ENCODE results near the gene SNN. TPM values are rescaled to one million over a fixed set of nuclear protein-coding genes. Genes with fewer than 3 reads are reported as not detected.

Gene SNN
- polyA plus RNA-seq, 3 donors from 2014 or later: 2.4 to 11.1 (median 4.9) TPM

- Mint-ChIP-seq H3K4me1 (peaks cover 37 to 56% of the 10 kb centered on the region in 2 donors), H3K4me3 (peak overlapping the region in 1 of 5 donors; percentile 13), H3K27ac (peak overlapping the region in 2 of 6 donors; percentile 19 to 53), H3K27me3 (ENCODE audit: low read depth in 3 of 3) (peaks cover 0 to 4% (median 3%) of the 10 kb centered on the region in 3 donors), H3K36me3 (peaks cover 18 to 53% (median 28%) of the 10 kb centered on the region in 3 donors), H3K9me3 (no peaks in the 10 kb centered on the region)
- no peak for DNase-seq
Observed at GRCh38 chr16:11697319-11697718, 29.1 kb downstream of the SNN start.

- peaks cover 0 to 4% (median 3%) of the 10 kb centered on the region in 3 donors for H3K27me3 Mint-ChIP-seq (ENCODE audit: low read depth in 3 of 3)
- H3K9me3 Mint-ChIP-seq: no peaks in the 10 kb centered on the region
- H3K4me3 Mint-ChIP-seq: peak overlapping the region in 4 of 5 donors; percentile 25 to 39 (median 28)
- peaks cover 18 to 50% (median 25%) of the 10 kb centered on the region in 3 donors for H3K36me3 Mint-ChIP-seq
- peaks cover 36 to 60% of the 10 kb centered on the region in 2 donors for H3K4me1 Mint-ChIP-seq
- peak; percentile 48 to 60 (median 54) for DNase-seq
- H3K27ac Mint-ChIP-seq: peak overlapping the region in 5 of 6 donors; percentile 19 to 83 (median 49)
Observed at GRCh38 chr16:11698271-11698689, 30.0 kb downstream of the SNN start.

- peak overlapping the region in 3 of 6 donors; percentile 22 to 49 (median 42) for H3K27ac Mint-ChIP-seq
- H3K9me3 Mint-ChIP-seq: no peaks in the 10 kb centered on the region
- no peak for DNase-seq
- H3K27me3 Mint-ChIP-seq (ENCODE audit: low read depth in 3 of 3): peaks cover 0 to 4% (median 3%) of the 10 kb centered on the region in 3 donors
- H3K36me3 Mint-ChIP-seq: peaks cover 18 to 53% (median 25%) of the 10 kb centered on the region in 3 donors
- no peak overlapping the region for H3K4me3 Mint-ChIP-seq
- H3K4me1 Mint-ChIP-seq: peaks cover 36 to 64% of the 10 kb centered on the region in 2 donors
Observed at GRCh38 chr16:11699234-11699894, 31.1 kb downstream of the SNN start.

- Mint-ChIP-seq H3K36me3 (peaks cover 18 to 49% (median 22%) of the 10 kb centered on the region in 3 donors), H3K9me3 (no peaks in the 10 kb centered on the region), H3K27ac (peak overlapping the region in 2 of 6 donors; percentile 22 to 26), H3K27me3 (ENCODE audit: low read depth in 3 of 3) (peaks cover 0 to 4% (median 3%) of the 10 kb centered on the region in 3 donors), H3K4me1 (peaks cover 33 to 63% of the 10 kb centered on the region in 2 donors), H3K4me3 (no peak overlapping the region)
- no peak for DNase-seq
Observed at GRCh38 chr16:11700264-11701029, 32.2 kb downstream of the SNN start.

GRCh38 chr16:11705311-11706025 is 37.2 kb downstream of the SNN start:
- no peak for DNase-seq
- Mint-ChIP-seq H3K4me1 (peaks cover 6 to 24% of the 10 kb centered on the region in 2 donors), H3K27ac (no peak overlapping the region), H3K4me3 (no peak overlapping the region), H3K9me3 (no peaks in the 10 kb centered on the region), H3K36me3 (peaks cover 0 to 17% (median 7%) of the 10 kb centered on the region in 3 donors), H3K27me3 (ENCODE audit: low read depth in 3 of 3) (peaks cover 0 to 3% (median 0%) of the 10 kb centered on the region in 3 donors)

DNA sequence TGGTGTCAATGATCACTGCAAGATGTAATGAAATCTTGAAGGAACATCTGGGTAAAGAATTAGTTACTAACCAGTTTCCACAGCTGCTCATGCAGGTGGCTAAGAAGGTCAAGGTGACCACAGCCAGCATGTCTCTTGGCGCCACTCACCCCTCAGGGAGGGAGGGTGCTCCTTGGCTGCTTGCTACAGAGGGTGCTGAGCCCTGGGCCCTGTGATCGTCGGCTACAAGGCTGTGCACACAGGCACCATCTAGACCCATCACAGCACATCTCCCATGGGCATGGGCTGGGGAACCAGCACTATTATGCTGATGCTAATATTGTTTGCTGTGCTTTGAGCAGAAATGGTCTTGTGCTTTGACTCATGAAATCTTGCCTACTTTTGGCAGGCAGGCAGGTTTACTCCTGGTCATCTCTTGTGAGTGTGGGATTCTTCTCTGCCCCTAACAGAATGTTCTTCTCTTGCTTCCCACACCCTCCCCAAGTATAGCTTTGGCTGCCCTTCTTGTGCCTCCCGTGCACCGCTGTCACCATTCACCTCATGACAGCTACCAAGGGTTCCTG is 38.0 kb downstream of the SNN start:
- Mint-ChIP-seq H3K27me3 (ENCODE audit: low read depth in 3 of 3) (peaks cover 0 to 5% (median 0%) of the 10 kb centered on the region in 3 donors), H3K4me3 (no peak overlapping the region), H3K4me1 (peaks cover 2 to 20% of the 10 kb centered on the region in 2 donors), H3K27ac (no peak overlapping the region), H3K9me3 (no peaks in the 10 kb centered on the region), H3K36me3 (peaks cover under 1 to 17% (median 7%) of the 10 kb centered on the region in 3 donors)
- no peak for DNase-seq

DNA sequence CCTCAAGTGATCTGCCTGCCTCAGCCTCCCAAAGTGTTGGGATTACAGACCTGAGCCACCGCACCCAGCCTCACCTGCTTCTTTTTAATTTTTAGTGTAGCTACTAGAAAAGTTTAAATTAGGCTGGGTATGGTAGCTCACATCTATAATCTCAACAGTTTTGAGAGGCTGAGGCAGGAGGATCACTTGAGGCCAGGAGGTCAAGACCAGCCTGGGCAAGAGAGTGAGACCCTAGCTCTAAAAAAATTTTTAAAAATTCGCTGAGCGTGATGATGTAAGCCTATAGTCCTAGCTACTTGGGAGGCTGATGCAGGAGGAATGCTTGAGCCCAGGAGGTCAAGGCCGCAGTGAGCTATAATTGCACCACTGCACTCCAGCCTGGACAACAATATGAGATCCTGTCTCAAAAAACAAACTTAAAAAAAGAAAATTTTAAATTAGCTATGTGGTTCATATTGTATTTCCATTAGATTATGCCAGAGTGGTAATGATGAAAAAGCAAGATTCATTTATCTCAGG is 39.5 kb downstream of the SNN start:
- DNase-seq: no peak
- Mint-ChIP-seq H3K27me3 (ENCODE audit: low read depth in 3 of 3) (peaks cover 0 to 5% (median 0%) of the 10 kb centered on the region in 3 donors), H3K9me3 (no peaks in the 10 kb centered on the region), H3K27ac (no peak overlapping the region), H3K4me1 (peaks cover 2 to 24% of the 10 kb centered on the region in 2 donors), H3K4me3 (no peak overlapping the region), H3K36me3 (peaks cover 7 to 21% (median 8%) of the 10 kb centered on the region in 3 donors)

- Mint-ChIP-seq H3K4me3 (no peak overlapping the region), H3K27me3 (ENCODE audit: low read depth in 3 of 3) (peaks cover 0 to 5% (median 0%) of the 10 kb centered on the region in 3 donors), H3K27ac (no peak overlapping the region), H3K4me1 (peaks cover 2 to 19% of the 10 kb centered on the region in 2 donors), H3K9me3 (no peaks in the 10 kb centered on the region), H3K36me3 (peaks cover 7 to 14% (median 8%) of the 10 kb centered on the region in 3 donors)
- no peak for DNase-seq
Observed at GRCh38 chr16:11708421-11708820, 40.2 kb downstream of the SNN start.

GRCh38 chr16:11711662-11712061 is 43.4 kb downstream of the SNN start:
- DNase-seq: no peak
- Mint-ChIP-seq H3K27me3 (ENCODE audit: low read depth in 3 of 3) (peaks cover 0 to 3% (median 0%) of the 10 kb centered on the region in 3 donors), H3K36me3 (peaks cover 11 to 19% (median 19%) of the 10 kb centered on the region in 3 donors), H3K27ac (peak overlapping the region in 1 of 6 donors; percentile 66), H3K4me1 (peaks cover 2 to 15% of the 10 kb centered on the region in 2 donors), H3K4me3 (no peak overlapping the region), H3K9me3 (no peaks in the 10 kb centered on the region)

DNA sequence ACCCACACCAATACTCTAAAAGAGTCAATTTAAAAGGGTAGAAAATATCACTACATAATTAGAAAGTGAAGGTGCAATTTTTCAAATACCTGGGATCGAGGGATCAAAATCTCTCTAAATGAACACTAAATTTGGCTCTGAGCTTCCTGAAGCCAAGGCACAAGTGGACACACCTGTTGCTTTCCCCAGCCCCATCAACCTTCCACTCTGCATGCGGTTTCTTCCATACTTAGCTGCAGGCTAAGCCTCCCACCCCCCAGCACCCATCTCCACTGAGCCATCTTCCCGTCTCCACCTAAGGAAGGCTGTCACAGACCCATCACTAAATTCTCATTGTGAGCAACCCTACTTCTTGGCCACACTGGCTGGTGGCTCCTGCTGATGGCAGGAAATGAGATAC is 43.9 kb downstream of the SNN start:
- Mint-ChIP-seq H3K27ac (peak overlapping the region in 2 of 6 donors; percentile 48 to 66), H3K4me1 (peaks cover 2 to 17% of the 10 kb centered on the region in 2 donors), H3K27me3 (ENCODE audit: low read depth in 3 of 3) (peaks cover 0 to 2% (median 0%) of the 10 kb centered on the region in 3 donors), H3K9me3 (no peaks in the 10 kb centered on the region), H3K4me3 (no peak overlapping the region), H3K36me3 (peaks cover 11 to 20% (median 19%) of the 10 kb centered on the region in 3 donors)
- DNase-seq: no peak

DNA sequence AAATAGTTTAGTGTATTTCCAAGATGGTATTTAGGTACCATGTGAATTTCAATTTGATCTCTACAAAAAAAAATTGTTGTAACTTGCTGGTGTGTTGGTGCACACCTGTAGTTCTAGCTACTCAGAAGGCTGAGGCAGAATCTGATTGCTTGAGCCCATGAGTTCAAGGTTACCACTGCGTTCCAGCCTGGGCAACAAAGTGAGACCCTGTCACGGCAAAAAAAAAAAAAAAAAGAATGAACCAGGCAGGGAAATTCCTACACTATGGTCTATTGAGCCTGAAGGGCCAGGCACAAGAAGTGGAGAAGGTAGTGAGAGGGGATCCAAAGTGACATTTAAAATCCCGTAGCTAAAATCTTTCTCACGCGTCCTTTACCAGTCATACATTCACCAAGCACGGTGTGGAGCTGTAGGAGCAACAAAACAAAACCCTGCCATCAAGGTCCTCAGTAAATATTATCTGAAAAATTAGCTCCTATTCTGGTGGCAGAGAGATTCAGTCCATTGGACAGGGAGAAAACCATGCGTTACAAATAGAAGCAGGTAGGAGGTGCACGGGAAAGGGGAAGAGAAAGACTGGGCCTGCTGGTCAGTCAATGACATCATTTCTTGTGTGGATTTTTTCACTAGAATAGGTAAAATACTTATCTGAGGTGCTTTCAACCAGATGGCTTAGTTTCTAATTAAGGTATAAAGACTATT is 47.1 kb downstream of the SNN start:
- H3K9me3 Mint-ChIP-seq: no peaks in the 10 kb centered on the region
- H3K27ac Mint-ChIP-seq: no peak overlapping the region
- DNase-seq: no peak
- H3K36me3 Mint-ChIP-seq: peaks cover 16 to 30% (median 18%) of the 10 kb centered on the region in 3 donors
- no peak overlapping the region for H3K4me3 Mint-ChIP-seq
- H3K27me3 Mint-ChIP-seq (ENCODE audit: low read depth in 3 of 3): peaks cover 0 to 2% (median 2%) of the 10 kb centered on the region in 3 donors
- peaks cover 5 to 32% of the 10 kb centered on the region in 2 donors for H3K4me1 Mint-ChIP-seq

DNA sequence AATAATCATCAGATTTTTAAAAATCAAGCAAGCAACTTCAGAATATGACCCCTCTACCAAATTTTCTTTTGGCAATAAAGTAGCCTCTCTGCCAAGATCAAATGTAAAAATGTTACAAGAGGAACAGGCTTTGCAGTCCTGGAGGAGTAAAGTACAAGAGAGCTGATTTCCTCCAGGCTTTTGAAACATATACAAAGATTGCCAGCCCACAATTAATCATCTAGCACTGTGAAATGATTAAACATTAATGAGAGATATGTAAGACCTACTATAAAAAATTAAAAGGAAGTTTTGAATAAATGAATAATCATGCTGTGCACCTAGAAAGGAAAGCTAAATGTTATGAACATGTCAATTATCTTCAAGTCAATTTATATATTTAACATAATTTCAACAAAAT is 48.1 kb downstream of the SNN start:
- no peaks in the 10 kb centered on the region for H3K9me3 Mint-ChIP-seq
- peaks cover 5 to 32% of the 10 kb centered on the region in 2 donors for H3K4me1 Mint-ChIP-seq
- H3K27ac Mint-ChIP-seq: peak overlapping the region in 1 of 6 donors; percentile 30
- H3K4me3 Mint-ChIP-seq: no peak overlapping the region
- no peak for DNase-seq
- H3K27me3 Mint-ChIP-seq (ENCODE audit: low read depth in 3 of 3): peaks cover 0 to 2% (median 0%) of the 10 kb centered on the region in 3 donors
- H3K36me3 Mint-ChIP-seq: peaks cover 16 to 27% (median 17%) of the 10 kb centered on the region in 3 donors

Data from immature natural killer cell (primary cell).